GM12865 (cell line): Measurements from ENCODE around the gene ZSCAN10.

ENCODE experiments used
- DNase-seq: peaks from one replicate; pipeline ENCODE4 v3.0.0; 2010; ENCODE audit warnings: low read depth
- H3K4me3 ChIP-seq: 2 replicates; pipeline ENCODE4 v1.5.1; 2011; ENCODE audit warnings: mild to moderate bottlenecking, low read depth, low read length, control low read depth
- CTCF ChIP-seq: IDR thresholded peaks from 2 replicates; pipeline ENCODE4 v1.5.1; 2011; ENCODE audit warnings: low read length, control low read depth, low read depth, inconsistent platforms; ENCODE audit not compliant: insufficient read depth; ENCODE audit errors: missing control alignments

ZSCAN10 gene

GRCh38 chr16:3144321-3144983 lies 45.4 kb upstream of the ZSCAN10 start:
- no peak overlapping the region for H3K4me3 ChIP-seq
- TF ChIP-seq CTCF: no peak
- DNase-seq: no peak

GRCh38 chr16:3143598-3144320 lies 44.7 kb upstream of the ZSCAN10 start:
- no peak for TF ChIP-seq CTCF
- H3K4me3 ChIP-seq: no peak overlapping the region
- DNase-seq: no peak

- DNase-seq: no peak
- no peak for TF ChIP-seq CTCF
- H3K4me3 ChIP-seq: no peak overlapping the region
These were observed 44.1 kb upstream of the ZSCAN10 start for GRCh38 chr16:3143189-3143588.

- no peak overlapping the region for H3K4me3 ChIP-seq
- no peak for TF ChIP-seq CTCF
- DNase-seq: no peak
These were observed 43.7 kb upstream of the ZSCAN10 start for GRCh38 chr16:3142770-3143169.

GRCh38 chr16:3142327-3142726 lies 43.2 kb upstream of the ZSCAN10 start:
- no peak for TF ChIP-seq CTCF
- H3K4me3 ChIP-seq: no peak overlapping the region
- no peak for DNase-seq

GRCh38 chr16:3141781-3142311 lies 42.8 kb upstream of the ZSCAN10 start:
- no peak overlapping the region for H3K4me3 ChIP-seq
- no peak for DNase-seq
- no peak for TF ChIP-seq CTCF
